CD4-positive, CD25-positive, alpha-beta regulatory T cell (primary cell): ENCODE data around the gene XRCC4. TPM values are rescaled to one million over a fixed set of nuclear protein-coding genes. Genes with fewer than 3 reads are reported as not detected.

Experiments
- ATAC-seq, 2 donors: fragments of 150-1000 bp; cut with Tn5 transposase; one replicate each; pipeline ENCODE4 v1.10.0; 2021; ENCODE audit warnings: low read depth in 2 of 2, moderate number of reproducible peaks in 2 of 2, moderate library complexity in 1 of 2
- DNase-seq, 3 donors: peaks; one replicate each; pipeline versions ENCODE4 v3.0.0 to v3.0.0-alpha.2; 2012 to 2022; ENCODE audit warnings: mixed read lengths in 1 of 3
- H3K27ac ChIP-seq: one replicate; pipeline ENCODE4 v1.7.0; 2013; ENCODE audit warnings: mild to moderate bottlenecking, low read length; ENCODE audit not compliant: insufficient read depth, poor library complexity, severe bottlenecking
- H3K27me3 ChIP-seq: one replicate; pipeline ENCODE4 v1.7.0; 2013; ENCODE audit warnings: low read length; ENCODE audit not compliant: control insufficient read depth, insufficient read depth
- H3K36me3 ChIP-seq: one replicate; pipeline ENCODE4 v1.7.0; 2013; ENCODE audit warnings: mild to moderate bottlenecking, low read length, moderate library complexity; ENCODE audit not compliant: control insufficient read depth, insufficient read depth
- H3K4me1 ChIP-seq: 2 replicates; pipeline ENCODE4 v1.7.0; 2013; ENCODE audit warnings: mild to moderate bottlenecking, low read length; ENCODE audit not compliant: insufficient read depth, control insufficient read depth, poor library complexity, severe bottlenecking
- H3K4me3 ChIP-seq: one replicate; pipeline ENCODE4 v1.7.0; 2013; ENCODE audit warnings: low read depth, mild to moderate bottlenecking, low read length, moderate library complexity
- H3K9me3 ChIP-seq, 2 experiments: 1 replicate in 1 of 2; 2 replicates in 1 of 2; pipeline ENCODE4 v1.7.0; 2013; ENCODE audit warnings: low read length in 2 of 2, mild to moderate bottlenecking in 1 of 2, moderate library complexity in 1 of 2; ENCODE audit not compliant: control insufficient read depth in 2 of 2
- H3K27ac Mint-ChIP-seq, 3 donors: one replicate each; pipeline ENCODE4 v1.8.0; 2020 to 2022; ENCODE audit warnings: mild to moderate bottlenecking in 3 of 3, mixed read lengths in 3 of 3, moderate library complexity in 2 of 3
- H3K27me3 Mint-ChIP-seq: one replicate; pipeline ENCODE4 v1.8.0; 2022; ENCODE audit warnings: mild to moderate bottlenecking, mixed read lengths
- H3K36me3 Mint-ChIP-seq: one replicate; pipeline ENCODE4 v1.8.0; 2020; ENCODE audit warnings: mixed read lengths
- H3K4me1 Mint-ChIP-seq, 4 donors: one replicate each; pipeline ENCODE4 v1.8.0; 2020 to 2022; ENCODE audit warnings: mixed read lengths in 4 of 4, mild to moderate bottlenecking in 1 of 4
- H3K4me3 Mint-ChIP-seq, 4 donors: one replicate each; pipeline ENCODE4 v1.8.0; 2020 to 2022; ENCODE audit warnings: mild to moderate bottlenecking in 4 of 4, mixed read lengths in 4 of 4, moderate library complexity in 3 of 4
- H3K9me3 Mint-ChIP-seq, 7 donors: one replicate each; pipeline ENCODE4 v1.8.0; 2020 to 2022; ENCODE audit warnings: mixed read lengths in 7 of 7, mild to moderate bottlenecking in 3 of 7, moderate library complexity in 2 of 7
- polyA plus RNA-seq, 4 donors: library from polyadenylated mRNA; unstranded; fragments of 300-500 nt; fragmentation: Illumina TruSeq; gene quantifications; one replicate each; pipeline ENCODE4 v1.2.3, GENCODE V29; 2021
- total RNA-seq: library from RNA; stranded (reverse); gene quantifications from one replicate; pipeline ENCODE4 v1.2.3, GENCODE V29; 2022

Gene XRCC4
- total and polyA plus RNA-seq, 5 donors from 2014 or later: 3.8 to 10.1 (median 6.2) TPM

- no peaks in the 10 kb centered on the region for H3K27me3 Mint-ChIP-seq
- no peak overlapping the region for H3K27ac ChIP-seq
- no peak overlapping the region for H3K4me3 Mint-ChIP-seq
- H3K9me3 Mint-ChIP-seq: peaks cover 0 to 3% (median 0%) of the 10 kb centered on the region in 7 donors
- no peak for DNase-seq
- H3K27me3 ChIP-seq: no peaks in the 10 kb centered on the region
- H3K36me3 Mint-ChIP-seq: peaks cover 7% of the 10 kb centered on the region
- H3K27ac Mint-ChIP-seq: no peak overlapping the region
- no peak overlapping the region for H3K4me3 ChIP-seq
- no peaks in the 10 kb centered on the region for H3K36me3 ChIP-seq
- no peaks in the 10 kb centered on the region for H3K4me1 Mint-ChIP-seq
- no peaks in the 10 kb centered on the region for H3K4me1 ChIP-seq
- H3K9me3 ChIP-seq: no peaks in the 10 kb centered on the region
- ATAC-seq: no peak
These were observed 145.6 kb downstream of the XRCC4 start for GRCh38 chr5:83222906-83223305.

- H3K9me3 ChIP-seq: no peaks in the 10 kb centered on the region
- H3K9me3 Mint-ChIP-seq: peaks cover 0 to 3% (median 0%) of the 10 kb centered on the region in 7 donors
- no peak overlapping the region for H3K4me3 ChIP-seq
- no peaks in the 10 kb centered on the region for H3K4me1 Mint-ChIP-seq
- ATAC-seq (no peak), DNase-seq (no peak)
- H3K36me3 Mint-ChIP-seq: peaks cover 4% of the 10 kb centered on the region
- no peaks in the 10 kb centered on the region for H3K36me3 ChIP-seq
- no peaks in the 10 kb centered on the region for H3K27me3 Mint-ChIP-seq
- no peak overlapping the region for H3K27ac Mint-ChIP-seq
- H3K4me1 ChIP-seq: no peaks in the 10 kb centered on the region
- H3K4me3 Mint-ChIP-seq: no peak overlapping the region
- H3K27ac ChIP-seq: no peak overlapping the region
- H3K27me3 ChIP-seq: no peaks in the 10 kb centered on the region
These were observed 150.3 kb downstream of the XRCC4 start for GRCh38 chr5:83227611-83228010.

GRCh38 chr5:83230511-83230910, 153.2 kb downstream of the XRCC4 start:
- Histone ChIP-seq H3K9me3 (no peaks in the 10 kb centered on the region), H3K4me1 (no peaks in the 10 kb centered on the region), H3K4me3 (no peak overlapping the region), H3K36me3 (no peaks in the 10 kb centered on the region), H3K27ac (no peak overlapping the region), H3K27me3 (no peaks in the 10 kb centered on the region)
- no peaks in the 10 kb centered on the region for H3K4me1 Mint-ChIP-seq
- no peak for DNase-seq
- H3K4me3 Mint-ChIP-seq: no peak overlapping the region
- no peak for ATAC-seq
- H3K27me3 Mint-ChIP-seq: no peaks in the 10 kb centered on the region
- no peak overlapping the region for H3K27ac Mint-ChIP-seq
- H3K36me3 Mint-ChIP-seq: no peaks in the 10 kb centered on the region
- H3K9me3 Mint-ChIP-seq: peaks cover 0 to 3% (median 0%) of the 10 kb centered on the region in 7 donors

GRCh38 chr5:83244516-83244915, 167.2 kb downstream of the XRCC4 start:
- no peaks in the 10 kb centered on the region for H3K27me3 ChIP-seq
- ATAC-seq: no peak
- Mint-ChIP-seq H3K4me3 (no peak overlapping the region), H3K9me3 (peaks cover 0 to 2% (median 0%) of the 10 kb centered on the region in 7 donors), H3K27me3 (no peaks in the 10 kb centered on the region), H3K27ac (no peak overlapping the region), H3K4me1 (no peaks in the 10 kb centered on the region), H3K36me3 (peaks cover 6% of the 10 kb centered on the region)
- no peaks in the 10 kb centered on the region for H3K4me1 ChIP-seq
- H3K27ac ChIP-seq: no peak overlapping the region
- H3K36me3 ChIP-seq: no peaks in the 10 kb centered on the region
- no peak overlapping the region for H3K4me3 ChIP-seq
- no peak for DNase-seq
- H3K9me3 ChIP-seq: no peaks in the 10 kb centered on the region

GRCh38 chr5:83245037-83245436, 167.7 kb downstream of the XRCC4 start:
- H3K36me3 Mint-ChIP-seq: peaks cover 6% of the 10 kb centered on the region
- H3K9me3 Mint-ChIP-seq: peaks cover 0 to 2% (median 0%) of the 10 kb centered on the region in 7 donors
- H3K27me3 Mint-ChIP-seq: no peaks in the 10 kb centered on the region
- H3K9me3 ChIP-seq: no peaks in the 10 kb centered on the region
- no peaks in the 10 kb centered on the region for H3K36me3 ChIP-seq
- H3K27ac ChIP-seq: no peak overlapping the region
- no peak for DNase-seq
- ATAC-seq: no peak
- H3K4me3 Mint-ChIP-seq: no peak overlapping the region
- H3K27ac Mint-ChIP-seq: no peak overlapping the region
- no peaks in the 10 kb centered on the region for H3K4me1 ChIP-seq
- H3K4me3 ChIP-seq: no peak overlapping the region
- H3K4me1 Mint-ChIP-seq: no peaks in the 10 kb centered on the region
- no peaks in the 10 kb centered on the region for H3K27me3 ChIP-seq

- no peak for ATAC-seq
- H3K9me3 Mint-ChIP-seq: no peaks in the 10 kb centered on the region
These were observed 168.7 kb downstream of the XRCC4 start for GRCh38 chr5:83246071-83246470.

GRCh38 chr5:83249156-83249555, 171.8 kb downstream of the XRCC4 start:
- ATAC-seq (no peak), DNase-seq (no peak)
- peaks cover 0 to 4% (median under 1%) of the 10 kb centered on the region in 4 donors for H3K4me1 Mint-ChIP-seq
- Histone ChIP-seq H3K27me3 (no peaks in the 10 kb centered on the region), H3K4me3 (no peak overlapping the region), H3K36me3 (no peaks in the 10 kb centered on the region), H3K4me1 (no peaks in the 10 kb centered on the region), H3K27ac (no peak overlapping the region), H3K9me3 (no peaks in the 10 kb centered on the region)
- no peaks in the 10 kb centered on the region for H3K36me3 Mint-ChIP-seq
- no peak overlapping the region for H3K4me3 Mint-ChIP-seq
- no peaks in the 10 kb centered on the region for H3K9me3 Mint-ChIP-seq
- H3K27ac Mint-ChIP-seq: no peak overlapping the region
- H3K27me3 Mint-ChIP-seq: no peaks in the 10 kb centered on the region

More at GRCh38 chr5:83246071-83246470, 168.7 kb downstream of the XRCC4 start:
- no peaks in the 10 kb centered on the region for H3K27me3 Mint-ChIP-seq
- H3K27ac ChIP-seq: no peak overlapping the region
- H3K4me1 ChIP-seq: no peaks in the 10 kb centered on the region
- H3K27ac Mint-ChIP-seq: no peak overlapping the region
- no peak overlapping the region for H3K4me3 Mint-ChIP-seq
- peaks cover 3% of the 10 kb centered on the region for H3K36me3 Mint-ChIP-seq
- no peak for DNase-seq
- no peaks in the 10 kb centered on the region for H3K27me3 ChIP-seq
- H3K4me3 ChIP-seq: no peak overlapping the region
- no peaks in the 10 kb centered on the region for H3K36me3 ChIP-seq
- H3K9me3 ChIP-seq: no peaks in the 10 kb centered on the region
- H3K4me1 Mint-ChIP-seq: no peaks in the 10 kb centered on the region

- Mint-ChIP-seq H3K27me3 (no peaks in the 10 kb centered on the region), H3K36me3 (no peaks in the 10 kb centered on the region), H3K9me3 (no peaks in the 10 kb centered on the region), H3K4me1 (peaks cover 0 to 4% (median 1%) of the 10 kb centered on the region in 4 donors), H3K27ac (no peak overlapping the region), H3K4me3 (no peak overlapping the region)
- Histone ChIP-seq H3K4me1 (no peaks in the 10 kb centered on the region), H3K36me3 (no peaks in the 10 kb centered on the region), H3K9me3 (no peaks in the 10 kb centered on the region), H3K27ac (no peak overlapping the region), H3K4me3 (no peak overlapping the region), H3K27me3 (no peaks in the 10 kb centered on the region)
- ATAC-seq (no peak), DNase-seq (no peak)
These were observed 174.5 kb downstream of the XRCC4 start for GRCh38 chr5:83251849-83252248.
